CD1c-positive myeloid dendritic cell (primary cell): Measurements from ENCODE around the gene POMGNT1.

Experiments
- DNase-seq: peaks from one replicate; pipeline ENCODE4 v3.0.0-alpha.2; 2016; ENCODE audit errors: extremely low spot score

Gene POMGNT1

GRCh38 chr1:46183079-46183847 is 15.0 kb downstream of the POMGNT1 start:
- DNase-seq = no peak

GRCh38 chr1:46181343-46182260 is 16.6 kb downstream of the POMGNT1 start:
- DNase-seq = no peak

GRCh38 chr1:46180082-46180616 is 18.1 kb downstream of the POMGNT1 start:
- no peak for DNase-seq

GRCh38 chr1:46179138-46180081 is 18.8 kb downstream of the POMGNT1 start:
- peak; percentile 78 for DNase-seq

- DNase-seq = no peak
Measured at GRCh38 chr1:46176211-46176865, 21.9 kb downstream of the POMGNT1 start, which contains the start of gene P3R3URF. Gene P3R3URF, minus strand, starts transcription at chr1:46176488. Its CDS starts 17 bp downstream, at chr1:46176471.

- DNase-seq = no peak
Measured at GRCh38 chr1:46175243-46175642, 23.0 kb downstream of the POMGNT1 start.

GRCh38 chr1:46174448-46175231 is 23.6 kb downstream of the POMGNT1 start, which contains the start of gene TSPAN1:
Gene TSPAN1, plus strand, starts transcription at chr1:46175087. Its CDS starts 6,021 bp downstream, at chr1:46181108.
- no peak for DNase-seq

GRCh38 chr1:46173361-46173856 is 24.8 kb downstream of the POMGNT1 start:
- DNase-seq = no peak

- no peak for DNase-seq
Measured at GRCh38 chr1:46172321-46172720, 25.9 kb downstream of the POMGNT1 start.

GRCh38 chr1:46171871-46172270 is 26.4 kb downstream of the POMGNT1 start:
- DNase-seq = no peak

GRCh38 chr1:46171351-46171750 is 26.9 kb downstream of the POMGNT1 start:
- DNase-seq = no peak

GRCh38 chr1:46169811-46170454 is 28.3 kb downstream of the POMGNT1 start:
- DNase-seq = no peak

- no peak for DNase-seq
Measured at GRCh38 chr1:46168477-46168876, 29.8 kb downstream of the POMGNT1 start.

- no peak for DNase-seq
Measured at GRCh38 chr1:46166521-46167462, 31.4 kb downstream of the POMGNT1 start.

GRCh38 chr1:46160212-46160611 is 38.0 kb downstream of the POMGNT1 start:
- DNase-seq = no peak

- no peak for DNase-seq
Measured at GRCh38 chr1:46159516-46159915, 38.7 kb downstream of the POMGNT1 start.

GRCh38 chr1:46158312-46159281 is 39.6 kb downstream of the POMGNT1 start:
- no peak for DNase-seq
